GM10248 (cell line): ENCODE data around the gene NOL4L.
A peak's percentile ranks its signal among the peaks of the same experiment; 100 is the strongest.

Experiments used
- CTCF ChIA-PET: fragments of 300-600 bp; sonication (Branson Sonifier 250); formaldehyde crosslinking; extraction: SDS; loops from one replicate; lab custom pipeline; 2021; ENCODE audit warnings: antibody characterized with exemption; lab: Yijun Ruan, JAX
- POLR2A ChIA-PET: fragments of 350-650 bp; sonication (Branson Sonifier 250); formaldehyde crosslinking; extraction: SDS; loops from one replicate; lab custom pipeline; 2020; ENCODE audit warnings: antibody characterized with exemption; lab: Yijun Ruan, JAX
- DNase-seq: peaks from one replicate; pipeline ENCODE4 v3.0.0; 2012; ENCODE audit errors: extremely low spot score
- CTCF ChIP-seq: IDR thresholded peaks from 2 replicates; pipeline ENCODE4 v1.5.1; 2012; ENCODE audit warnings: mild to moderate bottlenecking, low read depth; ENCODE audit errors: extremely low read depth, missing control alignments, control extremely low read depth

Gene NOL4L

GRCh38 chr20:32473231-32474008, 111.7 kb downstream of the NOL4L start:
- no peak for TF ChIP-seq CTCF
- ChIA-PET POLR2A (no interaction called here), CTCF (interaction anchor here (1.1 kb wide), 1 partner anchor 15 kb away, joined by 3 read pairs; no protein-coding TSS in a partner anchor)
- DNase-seq, result no peak

DNA sequence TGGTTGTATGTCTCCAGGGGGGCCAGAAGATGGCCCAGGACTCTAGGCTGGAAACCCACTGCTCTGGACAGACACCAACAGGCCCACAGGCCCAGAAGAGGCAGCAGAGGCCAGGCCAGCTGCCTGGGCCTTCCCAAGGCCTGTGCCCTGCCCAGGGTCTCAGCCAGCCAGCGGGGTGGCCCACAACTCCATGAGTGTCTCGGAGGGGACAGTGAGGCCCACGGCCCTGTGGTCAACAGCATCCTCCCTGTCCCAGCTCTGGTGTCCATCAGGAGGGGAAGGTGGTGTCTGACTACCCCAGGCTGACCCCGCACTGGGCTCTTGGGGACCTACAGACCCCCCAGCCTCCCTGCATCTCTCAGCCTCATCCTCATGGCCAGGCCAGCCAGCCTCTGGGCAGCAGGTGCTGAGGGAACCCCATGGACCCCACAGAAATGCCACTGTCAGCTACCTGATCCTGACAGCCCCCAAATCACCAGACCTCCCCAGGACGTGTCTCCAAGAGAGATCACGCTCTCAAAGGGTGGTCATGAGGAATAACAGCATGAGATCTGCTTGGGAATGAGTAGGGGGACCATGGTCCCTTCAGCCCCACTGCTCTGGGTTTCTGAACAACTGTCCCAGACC, 112.4 kb downstream of the NOL4L start:
- CTCF ChIA-PET, result no interaction called here
- POLR2A ChIA-PET, result no interaction called here
- DNase-seq, result no peak
- TF ChIP-seq CTCF, result no peak

DNA sequence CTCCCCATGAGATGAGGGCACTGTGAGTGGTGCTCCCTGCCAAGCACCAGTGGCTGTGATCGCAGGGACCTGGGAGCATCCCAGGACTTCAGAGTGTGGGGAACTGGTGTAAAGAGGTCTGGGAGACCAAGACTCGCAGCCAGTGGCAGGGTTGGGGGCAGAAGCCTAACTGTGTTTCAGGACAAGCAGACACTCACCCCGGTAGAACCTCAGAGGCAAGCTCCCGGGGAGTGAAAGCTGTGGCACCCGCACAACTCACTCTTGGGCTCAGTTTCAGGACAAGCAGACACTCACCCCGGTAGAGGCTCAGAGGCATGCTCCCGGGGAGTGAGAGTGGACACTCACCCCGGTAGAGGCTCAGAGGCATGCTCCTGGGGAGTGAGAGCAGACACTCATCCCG, 114.2 kb downstream of the NOL4L start:
- TF ChIP-seq CTCF, result no peak
- ChIA-PET CTCF (interaction anchor here (1.1 to 1.7 kb wide), 3 partner anchors 13 to 22 kb away, joined by 3 to 6 read pairs (median 3); no protein-coding TSS in a partner anchor), POLR2A (no interaction called here)
- no peak for DNase-seq

- no peak for DNase-seq
Measured at GRCh38 chr20:32470025-32470861, 114.9 kb downstream of the NOL4L start.

DNA sequence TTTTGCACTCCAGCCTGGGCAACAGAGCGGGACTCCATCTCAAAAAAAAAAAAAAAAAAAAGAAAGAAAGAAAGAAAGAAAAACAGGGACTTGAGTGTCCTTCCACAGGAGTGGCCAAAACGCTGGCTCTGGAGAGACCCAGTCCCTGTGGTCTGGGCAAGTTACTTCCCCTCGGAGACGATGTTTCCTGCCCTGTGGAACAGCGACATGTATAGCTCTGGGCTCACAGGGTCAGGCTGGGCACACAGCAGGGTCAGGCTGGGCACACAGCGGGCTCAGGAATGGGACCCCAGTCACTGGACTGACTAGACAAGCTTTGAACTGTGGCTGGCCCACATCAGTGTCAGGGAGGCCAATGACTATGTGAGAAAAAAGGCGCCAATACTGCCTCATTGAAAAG, 116.3 kb downstream of the NOL4L start:
- no peak for TF ChIP-seq CTCF
- DNase-seq, result no peak
- POLR2A ChIA-PET, result no interaction called here
- CTCF ChIA-PET, result interaction anchor here (2.1 kb wide), 1 partner anchor 11 kb away, joined by 7 read pairs; no protein-coding TSS in a partner anchor

More at GRCh38 chr20:32470025-32470861, 114.9 kb downstream of the NOL4L start:
- ChIA-PET POLR2A (no interaction called here), CTCF (interaction anchor here (1.6 to 1.7 kb wide), 2 partner anchors 12 to 15 kb away, joined by 3 to 6 read pairs; no protein-coding TSS in a partner anchor)
- peak; percentile 29 for TF ChIP-seq CTCF

DNA sequence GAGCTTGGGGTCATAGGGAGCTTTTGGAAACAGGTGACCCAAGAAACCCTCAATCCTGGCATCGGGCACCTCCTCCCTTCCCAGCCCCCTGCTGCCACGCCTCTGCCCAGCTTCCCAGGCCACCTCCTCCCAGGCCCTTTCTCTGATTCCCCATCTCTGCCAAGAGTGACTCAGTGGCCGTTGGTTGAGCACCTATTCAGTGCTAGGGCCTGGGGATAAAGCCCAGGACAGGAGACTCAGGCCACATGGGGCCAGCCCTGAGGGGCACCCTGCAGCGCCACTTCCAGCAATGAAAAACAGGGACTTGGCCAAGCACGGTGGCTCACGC, 116.9 kb downstream of the NOL4L start:
- ChIA-PET POLR2A (no interaction called here), CTCF (interaction anchor here (0.9 to 2.1 kb wide), 3 partner anchors 11 to 184 kb away, joined by 3 to 7 read pairs (median 4); no protein-coding TSS in a partner anchor)
- no peak for DNase-seq
- TF ChIP-seq CTCF, result no peak
